SIG-M5 treated with dmso at 0.1 percent for 504 hours (cell line): ENCODE measurements around the gene PDLIM4.

Source experiments
- DNase-seq: peaks from one replicate; lab custom pipeline; 2025; ENCODE audit not compliant: unreplicated experiment; lab: John Stamatoyannopoulos, UW

PDLIM4 gene

GRCh38 chr5:132227235-132227484 is 30.3 kb upstream of the PDLIM4 start:
- no peak for DNase-seq

GRCh38 chr5:132227485-132228240 is 29.8 kb upstream of the PDLIM4 start, which contains the start of gene P4HA2:
Gene P4HA2, minus strand, starts transcription at chr5:132227853. Its CDS starts 9,227 bp downstream, at chr5:132218626.
- DNase-seq, result peak; percentile 74

- no peak for DNase-seq
Measured at GRCh38 chr5:132228241-132229035, 29.1 kb upstream of the PDLIM4 start.

- DNase-seq, result no peak
Measured at GRCh38 chr5:132229236-132229635, 28.3 kb upstream of the PDLIM4 start.

- DNase-seq, result no peak
Measured at GRCh38 chr5:132230871-132231270, 26.6 kb upstream of the PDLIM4 start.

GRCh38 chr5:132232465-132232864 is 25.0 kb upstream of the PDLIM4 start:
- no peak for DNase-seq

- DNase-seq, result no peak
Measured at GRCh38 chr5:132233081-132233480, 24.4 kb upstream of the PDLIM4 start.

- no peak for DNase-seq
Measured at GRCh38 chr5:132233811-132234683, 23.4 kb upstream of the PDLIM4 start.

GRCh38 chr5:132234684-132235062 is 22.8 kb upstream of the PDLIM4 start:
- no peak for DNase-seq

GRCh38 chr5:132235340-132235739 is 22.2 kb upstream of the PDLIM4 start:
- no peak for DNase-seq

- DNase-seq, result no peak
Measured at GRCh38 chr5:132237141-132237540, 20.4 kb upstream of the PDLIM4 start.

GRCh38 chr5:132237670-132238069 is 19.8 kb upstream of the PDLIM4 start:
- DNase-seq, result no peak

- peak; percentile 59 for DNase-seq
Measured at GRCh38 chr5:132238169-132238744, 19.2 kb upstream of the PDLIM4 start.

- DNase-seq, result no peak
Measured at GRCh38 chr5:132238901-132239500, 18.5 kb upstream of the PDLIM4 start.

- DNase-seq, result no peak
Measured at GRCh38 chr5:132239776-132240175, 17.7 kb upstream of the PDLIM4 start.

- no peak for DNase-seq
Measured at GRCh38 chr5:132243366-132243977, 14.0 kb upstream of the PDLIM4 start.

GRCh38 chr5:132245593-132245992 is 11.9 kb upstream of the PDLIM4 start:
- DNase-seq, result no peak

- DNase-seq, result no peak
Measured at GRCh38 chr5:132246806-132247205, 10.7 kb upstream of the PDLIM4 start.

GRCh38 chr5:132250547-132250946 is 6.9 kb upstream of the PDLIM4 start:
- DNase-seq, result no peak

GRCh38 chr5:132251220-132251725 is 6.2 kb upstream of the PDLIM4 start:
- DNase-seq, result no peak
